AG08395 (cell line): Measurements from ENCODE around the gene XYLT1.

Source experiments
- DNase-seq: peaks from one replicate; pipeline ENCODE4 v3.0.0; 2012; ENCODE audit warnings: mixed read lengths, low spot score

Gene XYLT1

DNA sequence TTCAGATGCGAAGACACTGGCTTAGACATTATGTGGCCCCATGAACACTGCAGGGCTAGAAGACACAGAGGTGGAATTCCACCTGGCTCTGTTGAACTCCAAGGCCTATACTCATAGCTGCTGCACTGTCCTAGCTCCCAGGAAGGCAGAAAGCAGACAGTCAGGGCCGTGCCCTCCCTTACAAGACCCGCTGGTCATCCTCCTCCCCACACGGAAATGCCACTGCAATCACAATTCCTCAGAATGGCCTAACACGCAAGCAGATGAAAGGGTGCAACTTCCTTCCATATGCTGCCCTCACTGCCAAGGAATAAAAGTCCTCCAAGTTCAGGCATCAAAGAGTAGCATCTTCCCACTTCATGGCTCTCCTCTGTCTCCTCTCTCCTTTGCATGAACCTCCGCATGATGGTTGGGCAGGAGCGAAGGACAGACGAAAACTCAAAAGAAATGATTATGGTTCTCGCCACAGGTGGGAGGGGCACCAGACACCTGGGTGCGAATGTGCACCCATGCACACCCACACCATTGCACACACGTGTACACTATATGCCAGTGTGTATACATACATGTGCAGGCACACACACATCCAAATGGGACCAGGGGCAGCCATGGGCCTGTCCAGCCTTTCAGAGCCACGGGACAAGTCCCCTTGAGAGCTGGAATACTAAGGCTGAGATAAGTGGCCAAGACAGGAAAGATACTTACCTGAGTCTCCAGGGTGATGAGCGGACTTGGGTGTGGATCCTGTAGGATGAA, 113.3 kb downstream of the XYLT1 start:
- no peak for DNase-seq

- DNase-seq: no peak
These were observed 114.4 kb downstream of the XYLT1 start for GRCh38 chr16:17356243-17356933.

- DNase-seq: no peak
These were observed 116.1 kb downstream of the XYLT1 start for GRCh38 chr16:17354685-17355084.

GRCh38 chr16:17354141-17354601, 116.6 kb downstream of the XYLT1 start:
- DNase-seq: no peak

- DNase-seq: no peak
These were observed 117.2 kb downstream of the XYLT1 start for GRCh38 chr16:17353561-17353960.

DNA sequence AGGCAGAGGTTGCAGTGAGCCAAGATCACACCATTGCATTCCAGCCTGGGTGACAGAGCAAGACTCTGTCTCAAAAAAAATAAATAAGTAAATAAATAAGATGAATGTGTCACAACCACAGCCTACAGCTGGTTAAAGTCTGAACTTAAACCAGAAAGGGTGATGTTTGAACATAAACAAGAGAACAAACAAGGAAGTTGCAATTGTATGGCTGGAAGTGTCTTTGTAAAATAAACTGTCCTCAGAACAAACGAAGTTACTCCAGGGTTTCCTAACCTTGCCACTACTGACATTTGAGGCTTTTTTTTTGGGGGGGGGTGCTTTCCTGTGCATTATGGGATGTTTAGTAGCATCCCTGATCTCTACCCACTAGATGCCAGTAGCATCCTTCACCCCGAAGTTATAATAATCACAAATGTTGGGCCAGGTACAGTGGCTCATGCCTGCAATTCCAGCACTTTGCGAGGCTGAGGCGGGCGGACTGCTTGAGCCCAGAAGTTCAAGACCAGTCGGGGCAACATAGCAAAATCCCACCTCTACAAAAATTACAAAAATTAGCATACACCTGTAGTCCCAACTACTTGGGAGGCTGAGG, 119.2 kb downstream of the XYLT1 start:
- no peak for DNase-seq

DNA sequence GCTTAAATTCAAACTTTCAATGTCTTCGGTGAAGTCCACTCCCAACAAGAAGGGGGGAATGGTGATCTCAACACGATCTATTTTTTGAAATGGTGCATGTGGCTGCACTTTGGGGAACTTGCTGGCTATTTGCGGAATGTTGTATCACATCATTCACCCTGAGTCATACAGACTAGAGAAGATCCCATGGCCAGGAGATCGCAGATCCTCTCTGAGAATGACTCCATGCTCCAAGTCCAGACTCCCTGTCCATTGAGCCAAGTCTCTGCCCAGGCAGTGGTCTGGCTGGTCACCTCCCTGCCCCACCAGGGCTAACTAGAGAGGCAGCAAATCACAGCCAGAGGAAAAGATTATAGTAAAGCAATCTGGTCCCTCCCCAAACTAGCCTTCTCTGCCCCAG, 120.6 kb downstream of the XYLT1 start:
- peak; percentile 85 for DNase-seq

DNA sequence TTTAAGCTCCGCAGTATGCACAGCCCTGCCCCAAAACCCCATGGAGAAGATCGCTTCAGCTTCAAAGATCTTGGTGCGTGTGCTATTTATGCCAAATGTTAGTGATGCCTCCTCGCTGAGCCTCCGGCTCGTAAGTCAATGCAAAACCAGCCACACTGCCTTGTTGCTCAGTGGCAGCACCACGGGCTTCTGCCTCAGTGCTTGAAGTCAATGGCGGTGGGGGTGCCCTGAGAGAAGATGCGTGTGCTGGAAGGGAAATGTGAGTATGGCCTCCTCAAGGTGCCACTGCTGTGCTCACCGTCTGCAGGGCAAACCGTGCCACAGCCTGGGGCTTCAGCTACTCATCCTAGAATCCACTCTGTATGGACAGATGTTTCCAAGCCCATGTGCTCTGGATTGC, 121.9 kb downstream of the XYLT1 start:
- no peak for DNase-seq

GRCh38 chr16:17348042-17348783, 122.5 kb downstream of the XYLT1 start:
- no peak for DNase-seq

DNA sequence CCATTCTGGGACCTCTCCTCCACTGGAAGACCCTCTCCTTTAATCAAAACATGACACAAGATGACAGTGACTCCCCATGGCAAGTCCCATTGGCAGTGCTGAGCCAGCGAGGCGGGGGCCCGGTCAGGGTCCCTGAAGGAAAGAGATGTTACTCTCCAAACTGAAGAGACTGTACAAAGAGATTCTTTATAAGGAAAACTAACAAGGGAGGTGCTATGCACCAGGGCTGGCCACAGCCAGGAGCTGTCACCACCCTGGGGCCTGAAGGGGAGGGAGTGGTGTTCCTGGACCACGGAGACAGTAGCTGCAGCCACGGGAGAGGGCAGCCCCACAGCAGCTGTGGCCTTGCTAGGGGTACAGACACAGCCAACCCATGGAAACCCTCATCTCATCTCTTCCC, 123.1 kb downstream of the XYLT1 start:
- DNase-seq: no peak

- DNase-seq: no peak
These were observed 123.9 kb downstream of the XYLT1 start for GRCh38 chr16:17346621-17347569.

- DNase-seq: peak; percentile 65
These were observed 125.7 kb downstream of the XYLT1 start for GRCh38 chr16:17345043-17345442.

DNA sequence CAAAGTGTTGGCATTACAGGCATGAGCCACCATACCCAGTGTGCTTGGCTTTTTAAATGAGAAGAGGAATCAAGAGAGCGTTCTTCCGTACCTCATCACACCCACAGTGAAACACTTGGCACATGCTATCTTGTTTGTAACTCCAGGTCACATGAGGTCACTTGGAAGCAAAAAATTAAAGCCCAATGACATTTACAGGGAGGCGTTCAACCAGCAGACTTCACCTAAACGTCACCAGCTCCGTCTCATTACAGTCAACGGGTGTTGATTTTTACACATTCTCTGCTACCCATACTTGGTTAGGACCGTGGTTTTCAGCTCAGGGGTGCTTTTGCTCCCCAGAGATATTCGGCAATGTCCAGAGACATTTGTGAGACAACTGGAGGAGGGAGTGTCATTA, 127.0 kb downstream of the XYLT1 start:
- DNase-seq: no peak

DNA sequence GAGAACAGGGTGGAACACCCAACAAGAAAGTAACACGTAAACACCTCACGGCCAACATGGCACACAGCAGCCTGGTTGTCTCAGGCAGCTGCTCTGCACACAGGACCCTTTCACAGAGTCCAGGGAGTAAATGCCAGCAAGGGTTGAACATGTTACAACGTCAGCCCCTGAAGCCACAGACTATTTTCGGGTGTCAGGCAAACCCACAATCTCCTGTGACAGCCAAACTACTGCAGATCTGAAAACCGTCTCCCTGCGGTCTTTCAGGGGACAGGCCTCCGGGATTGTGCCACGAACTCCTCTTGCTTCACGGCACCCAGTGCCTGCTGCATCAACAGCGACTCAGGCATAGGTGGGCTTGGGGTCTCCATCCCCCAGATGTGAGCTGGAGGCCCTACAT, 127.7 kb downstream of the XYLT1 start:
- DNase-seq: no peak

GRCh38 chr16:17342031-17342430, 128.7 kb downstream of the XYLT1 start:
- DNase-seq: no peak

- DNase-seq: no peak
These were observed 130.0 kb downstream of the XYLT1 start for GRCh38 chr16:17340804-17341203.

GRCh38 chr16:17339764-17340541, 130.8 kb downstream of the XYLT1 start:
- no peak for DNase-seq

DNA sequence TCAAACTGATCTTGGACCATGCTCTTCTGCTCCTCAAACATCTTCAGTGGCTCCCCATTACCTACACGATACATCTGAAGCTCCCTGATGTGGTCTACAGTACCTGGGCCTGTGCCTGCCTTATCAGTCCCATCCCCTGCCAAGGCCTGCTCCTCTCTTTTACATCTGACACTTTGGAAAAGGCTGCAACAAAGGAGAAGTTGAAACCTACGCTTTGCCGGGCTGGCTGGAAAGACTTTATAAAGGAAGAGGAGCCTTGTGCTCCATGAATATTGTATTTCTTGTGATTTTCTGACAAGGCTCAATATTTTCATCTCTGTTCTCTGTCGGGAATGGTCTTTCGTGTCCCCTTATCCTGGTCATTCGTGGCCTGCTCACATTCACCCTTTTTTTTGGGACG, 132.5 kb downstream of the XYLT1 start:
- DNase-seq: no peak

- no peak for DNase-seq
These were observed 134.2 kb downstream of the XYLT1 start for GRCh38 chr16:17336530-17336900.

DNA sequence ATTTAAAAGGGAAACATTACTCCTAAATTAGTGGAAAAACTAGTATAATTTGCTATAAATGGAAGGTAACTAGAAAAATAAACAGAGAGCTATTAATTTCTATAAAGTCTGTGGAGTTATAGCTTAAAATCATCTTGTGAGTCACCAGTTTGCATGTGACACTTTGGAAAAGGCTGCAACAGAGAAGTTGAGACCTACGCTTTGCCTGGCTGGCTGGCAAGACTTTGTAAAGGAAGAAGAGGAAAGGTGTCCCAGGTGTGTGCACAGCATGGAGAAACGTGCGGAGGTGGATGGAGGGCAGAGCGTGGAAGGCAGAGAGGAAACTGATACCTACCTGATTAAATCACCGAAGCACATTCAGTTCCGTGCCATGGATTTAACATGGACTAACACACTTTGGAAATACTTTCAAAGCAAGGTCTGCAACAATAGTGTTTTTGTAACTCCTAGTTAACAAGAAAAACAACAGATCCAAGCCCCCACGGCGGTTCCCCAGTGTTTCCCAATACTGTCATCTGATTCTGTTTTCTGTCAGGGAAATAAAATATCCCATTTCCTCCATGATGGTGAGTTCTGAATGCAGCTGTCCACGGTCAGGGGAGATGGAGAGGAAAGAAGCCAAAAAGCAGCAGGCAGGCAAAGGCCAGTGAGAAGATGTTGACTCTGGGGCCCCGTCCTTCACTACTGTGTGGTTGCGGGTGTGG, 134.8 kb downstream of the XYLT1 start:
- DNase-seq: no peak
